Measurements from ENCODE around the gene SUGT1. TPM values are rescaled to one million over a fixed set of nuclear protein-coding genes. Genes with fewer than 3 reads are reported as not detected.
"Not testable (repeated sequence)": the region's sequence is repeated elsewhere in the genome, so short reads cannot be mapped to it uniquely, and the experiment has no call there.

Gene SUGT1
- polyA plus RNA-seq, 2 of the 4 experiments (the other 2 are of a cell fraction) = 56.4 to 61.4 TPM

GRCh38 chr13:52617070-52618060, 35.3 kb upstream of the SUGT1 start:
- ATAC-seq (peak; percentile 99), DNase-seq (ENCODE audit: low read depth in 1 of 2, low spot score in 1 of 2) (peak; percentile 80 to 82), FAIRE-seq (no peak)
- H3K9me3 ChIP-seq = no peaks in the 10 kb centered on the region
- H3K27ac ChIP-seq = peak overlapping the region; percentile 81 to 85
- TF ChIP-seq, protein P1, sequence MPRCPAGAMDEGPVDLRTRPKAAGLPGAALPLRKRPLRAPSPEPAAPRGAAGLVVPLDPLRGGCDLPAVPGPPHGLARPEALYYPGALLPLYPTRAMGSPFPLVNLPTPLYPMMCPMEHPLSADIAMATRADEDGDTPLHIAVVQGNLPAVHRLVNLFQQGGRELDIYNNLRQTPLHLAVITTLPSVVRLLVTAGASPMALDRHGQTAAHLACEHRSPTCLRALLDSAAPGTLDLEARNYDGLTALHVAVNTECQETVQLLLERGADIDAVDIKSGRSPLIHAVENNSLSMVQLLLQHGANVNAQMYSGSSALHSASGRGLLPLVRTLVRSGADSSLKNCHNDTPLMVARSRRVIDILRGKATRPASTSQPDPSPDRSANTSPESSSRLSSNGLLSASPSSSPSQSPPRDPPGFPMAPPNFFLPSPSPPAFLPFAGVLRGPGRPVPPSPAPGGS (IDR thresholded peaks at IDR 0.05) = no peak
- TF ChIP-seq CEBPB (IDR thresholded peaks at IDR 0.05) (no peak), SREBF2 (IDR thresholded peaks at IDR 0.05) (no peak), RAD21 (conservative IDR thresholded peaks at IDR 0.05 in 1 of 2, IDR thresholded peaks at IDR 0.05 in 1 of 2) (no peak), HEYL (CRISPR knock-in tag; IDR thresholded peaks at IDR 0.05) (no peak), KDM1A (IDR thresholded peaks at IDR 0.05; ENCODE audit: low read depth) (no peak), EP300 (IDR thresholded peaks at IDR 0.05) (no peak), E2F6 (IDR thresholded peaks at IDR 0.05; ENCODE audit: borderline replicate concordance, low read depth) (no peak), KDM5A (IDR thresholded peaks at IDR 0.05) (peak; percentile 64), POLR2A (IDR thresholded peaks at IDR 0.05; ENCODE audit: low read length) (peak; percentile 59; the same call in 1 of the 2 replicates), NPAS2 (CRISPR knock-in tag; IDR thresholded peaks at IDR 0.05; ENCODE audit: borderline replicate concordance) (no peak), HOXA7 (CRISPR knock-in tag; IDR thresholded peaks at IDR 0.05) (no peak), CTCF (IDR thresholded peaks at IDR 0.05) (no peak), MYC (IDR thresholded peaks at IDR 0.05; ENCODE audit: borderline replicate concordance, low read length) (no peak), REST (IDR thresholded peaks at IDR 0.05) (no peak), HES2 (IDR thresholded peaks at IDR 0.05) (no peak), FOXS1 (CRISPR knock-in tag; IDR thresholded peaks at IDR 0.05) (no peak), JUN (IDR thresholded peaks at IDR 0.05) (peak in 1 of 2 experiments; percentile 63; a peak in 3 of 5 replicates), CBX8 (IDR thresholded peaks at IDR 0.05) (no peak; the same call in 1 of the 2 replicates), MAZ (IDR thresholded peaks at IDR 0.05; ENCODE audit: borderline replicate concordance, low read depth, low read length) (no peak)
- TF ChIP-seq, protein P2, sequence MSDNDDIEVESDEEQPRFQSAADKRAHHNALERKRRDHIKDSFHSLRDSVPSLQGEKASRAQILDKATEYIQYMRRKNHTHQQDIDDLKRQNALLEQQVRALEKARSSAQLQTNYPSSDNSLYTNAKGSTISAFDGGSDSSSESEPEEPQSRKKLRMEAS (IDR thresholded peaks at IDR 0.05) = peak; percentile 63; the same call in 1 of the 2 replicates
- peak overlapping the region; percentile 82 for H3K4me3 ChIP-seq
- H3K4me2 ChIP-seq = peak overlapping the region; percentile 83
- POLR2A ChIA-PET = interaction anchor here (0.6 to 3.1 kb wide), 5 partner anchors 9 to 56 kb away, joined by 3 to 56 read pairs (median 4); partner anchors contain the start of gene SUGT1
- CTCF ChIA-PET = interaction anchor here (0.6 to 1.5 kb wide), 4 partner anchors 9 to 191 kb away, joined by 3 to 5 read pairs (median 4); partner anchors contain the start of gene SUGT1
- H3K4me1 ChIP-seq = no peaks in the 10 kb centered on the region
- 1% methylated on average over 42 of the region's 51 CpGs for WGBS (ENCODE audit: missing lambda C conversion rate)

GRCh38 chr13:52631083-52631690, 21.4 kb upstream of the SUGT1 start:
- ATAC-seq; H3K4me2 ChIP-seq; POLR2A ChIA-PET; H3K27ac ChIP-seq; DNase-seq (ENCODE audit: low read depth in 1 of 2, low spot score in 1 of 2); H3K4me3 ChIP-seq; H3K9me3 ChIP-seq; CTCF ChIA-PET; H3K4me1 ChIP-seq; FAIRE-seq: not testable (repeated sequence)
- WGBS (ENCODE audit: missing lambda C conversion rate) = 95% methylated on average over 7 of the region's 7 CpGs

Data from A549 (cell line).